A549 treated with ZK216348 at 1 μM for 4 hours (cell line): ENCODE data around the gene ZNF330. TPM values are rescaled to one million over a fixed set of nuclear protein-coding genes. Genes with fewer than 3 reads are reported as not detected.

Experiments
- total RNA-seq: library from RNA; stranded (reverse); fragments of 200-300 nt; extraction: Qiagen RNA extraction; gene quantifications from 5 replicates; pipeline ENCODE4 v1.2.3, GENCODE V29; 2022; ENCODE audit warnings: low read depth

The ZNF330 gene
- total RNA-seq, result 21.9 to 32.6 TPM (median 26.9 TPM) in 5 replicates

DNA sequence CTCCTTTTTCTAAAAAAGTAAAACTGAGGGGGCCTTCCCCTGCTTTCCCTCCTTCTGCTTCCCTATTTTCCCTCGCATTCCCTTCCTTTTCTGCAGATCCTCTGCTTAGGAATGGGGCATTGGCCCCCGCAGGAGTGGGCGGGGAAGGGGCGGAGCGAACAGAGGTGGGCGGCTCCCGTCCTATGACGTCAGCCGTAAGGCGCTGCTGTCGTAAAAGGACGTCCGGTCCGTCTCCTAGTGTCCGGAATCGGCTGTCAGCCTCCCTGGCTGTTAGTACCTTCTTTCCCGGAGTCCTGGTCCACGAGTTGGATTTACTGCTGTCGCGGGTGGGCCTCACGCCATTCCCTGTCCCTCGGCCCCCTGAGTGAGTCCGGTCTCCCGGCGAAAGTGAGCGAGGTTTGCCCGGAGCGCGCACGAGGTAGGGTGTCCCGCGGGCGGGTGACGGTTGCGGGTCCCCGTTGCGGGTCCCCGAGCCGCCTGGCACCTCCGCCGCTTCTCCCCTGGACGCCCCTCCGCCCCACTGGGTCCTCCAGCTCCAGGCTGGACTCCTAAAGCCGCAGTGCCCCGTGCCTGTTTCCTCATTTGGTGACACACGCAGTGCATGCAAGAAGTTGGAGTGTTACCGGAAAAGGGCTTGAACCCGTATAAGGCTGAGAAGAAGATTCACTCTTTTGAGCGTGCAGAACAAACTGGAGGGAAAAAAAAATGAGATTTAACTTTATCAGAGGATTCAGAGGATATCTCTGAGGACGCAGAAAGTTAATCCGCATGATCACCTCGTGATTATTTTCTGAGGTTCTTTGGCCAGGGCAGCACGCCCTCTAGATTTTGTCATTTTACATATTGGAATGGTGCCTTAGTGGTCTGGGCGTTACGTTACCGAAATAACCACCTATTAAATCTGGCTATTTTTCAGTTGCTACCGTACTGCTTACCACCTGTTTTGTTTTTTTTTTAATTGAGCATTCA, at the start of gene ZNF330:
Gene ZNF330 (plus strand): TSS at position 205 of the 969 bp plus-strand sequence. CDS start 1,477 bp downstream, outside the sequence.

Other genes with a start within 250 kb of the ZNF330 start
- gene RNF150, start 87.4 kb upstream of the ZNF330 start, total RNA-seq, result 0.11 to 0.55 TPM (median 0.44 TPM) in 5 replicates